Measurements from ENCODE around the gene RHOBTB3. TPM values are rescaled to one million over a fixed set of nuclear protein-coding genes. Genes with fewer than 3 reads are reported as not detected.

RHOBTB3 gene
- total RNA-seq, 2 donors from 2014 or later: 0.92 to 2.5 TPM

GRCh38 chr5:95718738-95719137 is 12.4 kb upstream of the RHOBTB3 start:
- Mint-ChIP-seq H3K4me1 (peaks cover 12% of the 10 kb centered on the region), H3K27ac (no peak overlapping the region), H3K27me3 (no peaks in the 10 kb centered on the region), H3K4me3 (no peak overlapping the region), H3K36me3 (ENCODE audit: low read depth) (peaks cover 2% of the 10 kb centered on the region)
- no peak for ATAC-seq
- DNase-seq: no peak
- peaks cover 2% of the 10 kb centered on the region for H3K9me3 ChIP-seq (ENCODE audit: control insufficient read depth, low read length, poor library complexity, severe bottlenecking)

- Mint-ChIP-seq H3K4me3 (no peak overlapping the region), H3K36me3 (ENCODE audit: low read depth) (peaks cover 2% of the 10 kb centered on the region), H3K27ac (no peak overlapping the region), H3K27me3 (no peaks in the 10 kb centered on the region), H3K4me1 (peaks cover 8% of the 10 kb centered on the region)
- ATAC-seq (no peak), DNase-seq (no peak)
- peaks cover 2% of the 10 kb centered on the region for H3K9me3 ChIP-seq (ENCODE audit: control insufficient read depth, low read length, poor library complexity, severe bottlenecking)
Observed at GRCh38 chr5:95720094-95720786, 10.9 kb upstream of the RHOBTB3 start.

- DNase-seq (no peak), ATAC-seq (no peak)
- Mint-ChIP-seq H3K4me1 (peaks cover 6% of the 10 kb centered on the region), H3K27me3 (no peaks in the 10 kb centered on the region), H3K36me3 (ENCODE audit: low read depth) (peaks cover 2% of the 10 kb centered on the region), H3K4me3 (no peak overlapping the region), H3K27ac (no peak overlapping the region)
- H3K9me3 ChIP-seq (ENCODE audit: control insufficient read depth, low read length, poor library complexity, severe bottlenecking): peaks cover 2% of the 10 kb centered on the region
Observed at GRCh38 chr5:95721582-95722295, 9.4 kb upstream of the RHOBTB3 start.

- ATAC-seq: no peak
- no peak for DNase-seq
- Mint-ChIP-seq H3K27me3 (no peaks in the 10 kb centered on the region), H3K36me3 (ENCODE audit: low read depth) (peaks cover 2% of the 10 kb centered on the region), H3K4me1 (peaks cover 20% of the 10 kb centered on the region), H3K27ac (no peak overlapping the region), H3K4me3 (no peak overlapping the region)
- H3K9me3 ChIP-seq (ENCODE audit: control insufficient read depth, low read length, poor library complexity, severe bottlenecking): peaks cover 2% of the 10 kb centered on the region
Observed at GRCh38 chr5:95723632-95724369, 7.3 kb upstream of the RHOBTB3 start.

GRCh38 chr5:95725071-95725820 is 5.9 kb upstream of the RHOBTB3 start:
- DNase-seq (no peak), ATAC-seq (no peak)
- H3K9me3 ChIP-seq (ENCODE audit: control insufficient read depth, low read length, poor library complexity, severe bottlenecking): no peaks in the 10 kb centered on the region
- H3K4me1 Mint-ChIP-seq: peaks cover 20% of the 10 kb centered on the region
- no peak overlapping the region for H3K4me3 Mint-ChIP-seq
- H3K36me3 Mint-ChIP-seq (ENCODE audit: low read depth): peaks cover 2% of the 10 kb centered on the region
- peaks cover 6% of the 10 kb centered on the region for H3K27me3 Mint-ChIP-seq
- H3K27ac Mint-ChIP-seq: no peak overlapping the region

- peaks cover 2% of the 10 kb centered on the region for H3K36me3 Mint-ChIP-seq (ENCODE audit: low read depth)
Observed at GRCh38 chr5:95725937-95726810, 5.0 kb upstream of the RHOBTB3 start.

GRCh38 chr5:95726811-95727763 is 4.0 kb upstream of the RHOBTB3 start:
- Mint-ChIP-seq H3K27ac (no peak overlapping the region), H3K27me3 (peaks cover 17% of the 10 kb centered on the region), H3K4me1 (peaks cover 29% of the 10 kb centered on the region), H3K36me3 (ENCODE audit: low read depth) (no peaks in the 10 kb centered on the region), H3K4me3 (no peak overlapping the region)
- ATAC-seq: no peak
- H3K9me3 ChIP-seq (ENCODE audit: control insufficient read depth, low read length, poor library complexity, severe bottlenecking): peaks cover 3% of the 10 kb centered on the region
- no peak for DNase-seq

More at GRCh38 chr5:95725937-95726810, 5.0 kb upstream of the RHOBTB3 start:
- DNase-seq (no peak), ATAC-seq (no peak)
- no peaks in the 10 kb centered on the region for H3K9me3 ChIP-seq (ENCODE audit: control insufficient read depth, low read length, poor library complexity, severe bottlenecking)
- no peak overlapping the region for H3K27ac Mint-ChIP-seq
- peaks cover 26% of the 10 kb centered on the region for H3K4me1 Mint-ChIP-seq
- no peak overlapping the region for H3K4me3 Mint-ChIP-seq
- peaks cover 12% of the 10 kb centered on the region for H3K27me3 Mint-ChIP-seq

- peaks cover 22% of the 10 kb centered on the region for H3K27me3 Mint-ChIP-seq
- DNase-seq (no peak), ATAC-seq (no peak)
- peaks cover 29% of the 10 kb centered on the region for H3K4me1 Mint-ChIP-seq
- no peak overlapping the region for H3K4me3 Mint-ChIP-seq
- H3K36me3 Mint-ChIP-seq (ENCODE audit: low read depth): no peaks in the 10 kb centered on the region
- peaks cover 3% of the 10 kb centered on the region for H3K9me3 ChIP-seq (ENCODE audit: control insufficient read depth, low read length, poor library complexity, severe bottlenecking)
- H3K27ac Mint-ChIP-seq: no peak overlapping the region
Observed at GRCh38 chr5:95727764-95728191, 3.4 kb upstream of the RHOBTB3 start.

GRCh38 chr5:95728494-95729114 is 2.5 kb upstream of the RHOBTB3 start:
- ATAC-seq: no peak

GRCh38 chr5:95729115-95730010 is 1.8 kb upstream of the RHOBTB3 start:
- DNase-seq (no peak), ATAC-seq (no peak)
- Mint-ChIP-seq H3K27ac (no peak overlapping the region), H3K27me3 (peaks cover 32% of the 10 kb centered on the region), H3K36me3 (ENCODE audit: low read depth) (no peaks in the 10 kb centered on the region), H3K4me3 (no peak overlapping the region), H3K4me1 (peaks cover 26% of the 10 kb centered on the region)
- H3K9me3 ChIP-seq (ENCODE audit: control insufficient read depth, low read length, poor library complexity, severe bottlenecking): peaks cover 3% of the 10 kb centered on the region

More at GRCh38 chr5:95728494-95729114, 2.5 kb upstream of the RHOBTB3 start:
- H3K9me3 ChIP-seq (ENCODE audit: control insufficient read depth, low read length, poor library complexity, severe bottlenecking): peaks cover 3% of the 10 kb centered on the region
- Mint-ChIP-seq H3K27ac (no peak overlapping the region), H3K4me3 (no peak overlapping the region), H3K27me3 (peaks cover 30% of the 10 kb centered on the region), H3K4me1 (peaks cover 27% of the 10 kb centered on the region), H3K36me3 (ENCODE audit: low read depth) (no peaks in the 10 kb centered on the region)
- no peak for DNase-seq

Data from T-helper 17 cell (primary cell).